ENCODE results near the gene MRPL43. TPM values are rescaled to one million over a fixed set of nuclear protein-coding genes. Genes with fewer than 3 reads are reported as not detected.

Gene MRPL43
- total and polyA plus RNA-seq, 9 donors, result 56.6 to 126 (median 83.3) TPM

DNA sequence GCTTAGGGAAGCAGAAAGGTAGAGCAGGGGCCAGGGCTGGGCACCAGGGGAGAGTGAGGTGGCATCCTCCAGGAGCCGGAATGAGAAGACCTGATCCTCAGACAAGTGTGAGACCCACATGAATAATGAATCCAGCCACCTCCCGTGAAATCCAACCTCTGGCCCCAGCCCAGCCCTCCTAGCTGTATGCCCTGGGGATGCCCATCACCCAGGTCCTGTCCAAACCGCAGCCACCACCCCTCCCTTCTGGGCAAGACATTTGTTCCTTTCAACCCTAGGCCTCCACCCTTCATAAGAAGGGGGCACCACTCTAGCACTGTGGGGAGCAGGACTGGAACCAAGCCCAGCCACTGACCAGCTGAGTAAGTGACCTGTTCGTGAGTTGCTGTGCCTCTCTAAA, 33.9 kb upstream of the MRPL43 start:
- TF ChIP-seq CTCF (IDR thresholded peaks at IDR 0.05), result no peak
- no peak for TF ChIP-seq EP300 (IDR thresholded peaks at IDR 0.05)
- no peak for TF ChIP-seq POLR2A (IDR thresholded peaks at IDR 0.05)
- no peak for DNase-seq
- Histone ChIP-seq H3K4me1 (ENCODE audit: insufficient read depth) (no peaks in the 10 kb centered on the region), H3K9me3 (no peaks in the 10 kb centered on the region), H3K27ac (no peak overlapping the region), H3K27me3 (no peaks in the 10 kb centered on the region), H3K4me3 (no peak overlapping the region), H3K36me3 (no peaks in the 10 kb centered on the region)
- intact Hi-C loops (cut with DNase I), result no loop called here
- 77 to 87% (median 86%) methylated on average over 4 of the region's 4 CpGs for WGBS, 3 donors

- 78 to 87% (median 82%) methylated on average over 10 of the region's 10 CpGs for WGBS, 3 donors
- H3K27ac ChIP-seq, result no peak overlapping the region
- intact Hi-C loops (cut with DNase I), result no loop called here
- H3K27me3 ChIP-seq, result no peaks in the 10 kb centered on the region
- TF ChIP-seq EP300 (IDR thresholded peaks at IDR 0.05) (no peak), POLR2A (IDR thresholded peaks at IDR 0.05) (no peak), CTCF (IDR thresholded peaks at IDR 0.05) (no peak)
- no peaks in the 10 kb centered on the region for H3K4me1 ChIP-seq (ENCODE audit: insufficient read depth)
- H3K4me3 ChIP-seq, result no peak overlapping the region
- no peaks in the 10 kb centered on the region for H3K9me3 ChIP-seq
- peak in 1 of 5 donors; percentile 5 for DNase-seq
- H3K36me3 ChIP-seq, result no peaks in the 10 kb centered on the region
These were observed 33.3 kb upstream of the MRPL43 start for GRCh38 chr10:101020427-101021075.

GRCh38 chr10:101019440-101019703, 32.1 kb upstream of the MRPL43 start:
- no peak for DNase-seq
- WGBS, 3 donors, result 65 to 67% (median 66%) methylated on average over 2 of the region's 2 CpGs
- intact Hi-C loops (cut with DNase I), result no loop called here
- H3K4me1 ChIP-seq (ENCODE audit: insufficient read depth), result peaks cover 1% of the 10 kb centered on the region
- H3K4me3 ChIP-seq, result no peak overlapping the region
- TF ChIP-seq CTCF (IDR thresholded peaks at IDR 0.05) (no peak), POLR2A (IDR thresholded peaks at IDR 0.05) (no peak), EP300 (IDR thresholded peaks at IDR 0.05) (no peak)
- no peaks in the 10 kb centered on the region for H3K9me3 ChIP-seq
- H3K27me3 ChIP-seq, result no peaks in the 10 kb centered on the region
- no peak overlapping the region for H3K27ac ChIP-seq
- no peaks in the 10 kb centered on the region for H3K36me3 ChIP-seq

DNA sequence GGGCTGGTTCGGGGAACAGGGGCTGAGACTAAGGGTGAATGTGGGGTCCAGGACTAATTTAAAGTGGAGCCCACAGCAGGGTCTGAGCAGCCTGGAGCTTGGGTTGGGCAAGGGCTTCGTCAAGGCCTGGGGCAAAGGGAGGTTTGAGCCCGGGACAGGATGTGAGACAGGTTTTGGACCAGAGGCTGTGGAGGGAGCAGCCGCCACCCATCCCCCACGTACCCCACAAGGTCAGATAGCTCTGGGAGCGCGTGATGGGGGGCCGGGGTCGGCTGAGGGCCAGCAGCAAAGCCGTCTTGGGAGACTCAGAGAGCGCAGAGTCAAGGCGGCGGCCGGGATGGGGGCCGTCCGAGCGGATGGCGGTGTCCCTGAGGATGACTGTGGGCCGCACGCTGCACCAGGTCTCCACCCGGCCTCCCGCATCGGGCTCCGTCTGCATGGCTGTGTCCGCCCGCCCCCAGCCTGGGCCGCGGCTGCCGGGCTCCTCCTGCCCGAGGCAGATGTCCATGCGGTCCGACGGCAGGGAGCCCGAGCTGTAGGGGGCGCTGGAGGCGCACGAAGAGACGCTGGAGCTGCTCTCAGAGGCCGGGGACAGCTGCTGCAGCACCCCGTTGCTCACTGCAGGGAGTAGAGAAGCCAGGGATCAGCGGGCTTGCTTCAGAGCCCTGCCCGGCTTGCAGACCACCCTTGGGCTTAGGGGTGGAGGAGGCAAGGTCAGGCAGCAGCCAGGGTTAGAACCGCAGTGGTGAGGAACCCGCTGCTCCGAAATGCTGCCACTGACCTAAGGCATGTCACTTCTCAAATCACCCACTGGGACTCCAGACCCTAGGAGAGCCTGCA, 31.5 kb upstream of the MRPL43 start:
- Histone ChIP-seq H3K4me3 (no peak overlapping the region), H3K36me3 (no peaks in the 10 kb centered on the region), H3K4me1 (ENCODE audit: insufficient read depth) (peaks cover 1% of the 10 kb centered on the region), H3K9me3 (no peaks in the 10 kb centered on the region), H3K27me3 (no peaks in the 10 kb centered on the region), H3K27ac (no peak overlapping the region)
- intact Hi-C loops (cut with DNase I), result no loop called here
- DNase-seq, result peak; percentile 62 to 80 (median 77)
- 13 to 22% (median 19%) methylated on average over 39 to 45 of the region's 45 CpGs for WGBS, 3 donors
- TF ChIP-seq EP300 (IDR thresholded peaks at IDR 0.05), result no peak
- peak in 2 of 3 donors; percentile 38 to 41 for TF ChIP-seq CTCF (IDR thresholded peaks at IDR 0.05)
- TF ChIP-seq POLR2A (IDR thresholded peaks at IDR 0.05), result no peak

Data from ovary (tissue), 9 donors.